ENCODE measurements around the gene RASGRP1. TPM values are rescaled to one million over a fixed set of nuclear protein-coding genes. Genes with fewer than 3 reads are reported as not detected.

RASGRP1 gene
- total RNA-seq, 2 donors from 2014 or later = 0.60 to 0.67 TPM

DNA sequence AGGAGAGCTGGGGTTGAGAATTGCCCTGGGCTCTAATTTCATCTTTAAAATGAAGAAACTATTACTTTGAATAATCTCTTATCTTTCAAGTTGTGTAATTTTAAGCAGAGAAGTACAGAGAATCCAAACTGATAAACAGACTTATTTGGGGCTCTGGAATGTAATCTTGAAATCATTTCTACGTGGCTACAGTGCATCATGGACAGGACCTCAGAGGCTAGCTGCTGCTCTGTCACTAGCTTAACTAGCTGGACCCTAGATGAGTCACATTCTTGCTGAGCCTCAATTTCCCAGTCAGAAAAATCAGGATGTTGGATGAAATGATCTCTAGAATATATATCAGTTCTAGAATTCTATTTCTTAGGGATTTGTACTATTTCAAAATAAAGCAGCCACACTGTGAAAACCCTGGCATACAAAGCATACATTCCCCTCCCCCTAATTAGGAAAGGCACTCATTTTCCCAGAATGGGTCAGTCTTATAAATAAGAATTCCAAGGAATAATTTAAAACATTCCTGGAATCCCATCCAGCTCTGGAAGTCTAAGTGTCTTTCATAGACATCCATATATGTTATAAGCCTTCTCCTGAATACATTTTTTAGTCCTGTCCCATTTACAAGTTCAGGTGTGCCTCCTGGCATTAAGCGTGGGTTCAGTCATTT lies 47.2 kb downstream of the RASGRP1 start:
- DNase-seq (ENCODE audit: low spot score) = no peak

DNA sequence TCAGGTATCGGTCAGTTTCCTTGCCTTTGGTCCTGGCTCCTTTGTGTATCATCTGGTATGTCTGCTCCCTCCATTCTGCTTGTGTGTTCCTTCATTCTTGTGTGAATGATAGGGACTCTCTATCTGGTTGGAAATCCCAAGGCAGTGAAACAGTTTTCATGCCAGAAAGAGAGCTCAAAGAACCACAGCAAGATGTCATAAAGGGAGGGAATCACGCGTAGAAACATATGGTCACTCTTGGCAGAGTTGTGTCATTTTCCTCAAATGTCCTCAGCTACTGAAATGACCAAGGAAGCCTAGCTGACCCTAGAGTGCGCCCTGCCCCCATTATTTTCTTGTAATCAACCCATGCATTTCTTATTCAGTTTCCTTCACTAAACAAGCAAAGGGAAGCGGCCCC lies 48.0 kb downstream of the RASGRP1 start:
- intact Hi-C loops (cut with DNase I) = no loop called here
- DNase-seq (ENCODE audit: low spot score) = no peak

More for the DNA sequence above, 47.2 kb downstream of the RASGRP1 start:
- intact Hi-C loops (cut with DNase I) = no loop called here

DNA sequence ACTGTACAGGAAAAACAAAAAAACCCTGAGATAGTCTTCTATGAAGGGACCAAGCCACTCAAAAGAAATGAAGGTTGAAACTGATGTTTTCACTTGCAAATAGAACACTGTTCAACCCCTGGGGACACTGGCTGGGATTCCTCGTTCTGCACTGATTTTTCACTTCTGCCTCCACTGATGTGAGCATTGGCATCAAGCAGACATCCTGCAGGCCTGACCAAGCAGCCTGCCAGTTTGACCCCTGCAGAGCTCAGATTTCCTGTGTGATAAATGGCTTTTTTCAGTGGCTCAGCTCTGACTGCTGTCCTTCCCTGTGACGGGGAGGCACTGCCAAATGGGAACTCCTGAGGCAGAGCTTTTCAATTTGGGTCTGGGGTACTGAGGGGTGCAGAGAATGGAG lies 50.0 kb downstream of the RASGRP1 start:
- intact Hi-C loops (cut with DNase I) = no loop called here
- no peak for DNase-seq (ENCODE audit: low spot score)

DNA sequence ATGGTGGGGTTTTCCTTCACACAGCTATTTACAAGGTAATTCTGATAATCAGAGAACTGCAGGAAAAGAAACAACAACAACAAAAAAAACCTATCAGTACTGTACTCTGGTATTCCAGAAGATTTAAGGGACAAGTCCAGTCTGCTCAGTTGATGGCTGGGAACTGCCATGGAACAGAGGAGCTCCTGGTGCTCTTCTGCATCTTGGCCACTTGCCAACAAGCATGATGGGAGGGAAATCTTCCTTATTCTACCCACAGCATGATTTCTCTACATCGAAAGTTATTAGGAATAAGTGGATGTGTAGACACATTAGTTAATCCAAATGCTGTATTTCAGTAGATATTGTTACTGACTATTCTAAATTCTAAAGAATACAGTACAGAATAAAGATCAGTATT lies 51.7 kb downstream of the RASGRP1 start:
- intact Hi-C loops (cut with DNase I) = no loop called here
- no peak for DNase-seq (ENCODE audit: low spot score)

DNA sequence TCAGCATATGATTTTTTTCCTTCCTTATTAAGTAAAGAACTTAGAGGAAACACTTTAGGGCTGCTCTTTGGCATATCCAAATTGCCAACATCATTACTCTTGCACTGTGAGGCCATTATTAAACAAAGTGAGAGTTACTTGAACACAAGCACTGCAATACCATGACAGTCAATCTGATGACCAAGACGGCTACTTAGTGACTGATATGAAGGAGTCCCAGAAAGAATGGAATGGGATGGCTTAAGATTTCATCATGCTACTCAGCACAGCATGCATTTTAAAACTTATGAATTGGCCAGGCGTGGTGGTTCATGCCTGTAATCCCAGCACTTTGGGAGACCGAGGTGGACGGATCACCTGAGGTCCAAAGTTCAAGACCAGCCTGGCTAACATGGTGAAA lies 55.5 kb downstream of the RASGRP1 start:
- intact Hi-C loops (cut with DNase I) = no loop called here
- no peak for DNase-seq (ENCODE audit: low spot score)

DNA sequence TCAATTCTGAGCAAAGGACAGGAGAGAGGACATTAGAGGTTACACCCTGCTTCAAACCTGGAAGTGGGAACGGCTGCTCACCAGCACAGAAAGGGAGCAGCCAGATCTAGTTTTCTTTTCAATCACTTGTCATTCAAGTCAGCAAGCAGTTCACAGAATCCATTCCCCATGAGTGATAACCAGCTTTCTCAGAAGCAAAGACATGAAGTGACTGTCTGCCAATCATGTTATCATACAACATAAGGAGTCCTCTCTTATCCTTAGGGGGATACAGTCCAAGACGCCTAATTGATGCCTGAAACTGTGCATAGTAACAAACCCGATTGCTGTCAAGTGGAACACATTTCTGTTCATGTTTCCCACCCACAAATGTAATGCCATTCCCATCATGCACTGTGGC lies 56.0 kb downstream of the RASGRP1 start:
- no peak for DNase-seq (ENCODE audit: low spot score)
- intact Hi-C loops (cut with DNase I) = no loop called here

DNA sequence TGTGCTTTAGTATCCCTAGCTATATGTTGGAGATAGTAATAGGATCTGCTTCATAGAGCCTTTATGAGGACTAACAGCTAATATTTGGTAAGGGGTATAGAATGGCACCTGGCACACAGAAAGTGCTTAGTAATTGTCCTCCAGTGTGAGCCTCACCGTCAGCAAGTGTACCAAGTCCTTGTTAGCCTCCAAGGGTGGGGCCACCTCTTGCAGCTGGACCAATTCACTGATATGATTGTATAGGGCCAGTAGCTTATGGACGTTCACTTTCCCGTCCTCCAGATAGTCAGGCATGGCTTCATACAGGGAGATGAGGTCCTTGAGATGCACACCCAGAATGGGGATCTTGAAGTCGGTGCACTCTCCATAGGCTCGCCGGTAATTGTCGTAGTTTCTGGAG lies 57.0 kb downstream of the RASGRP1 start:
- intact Hi-C loops (cut with DNase I) = no loop called here
- no peak for DNase-seq (ENCODE audit: low spot score)

DNA sequence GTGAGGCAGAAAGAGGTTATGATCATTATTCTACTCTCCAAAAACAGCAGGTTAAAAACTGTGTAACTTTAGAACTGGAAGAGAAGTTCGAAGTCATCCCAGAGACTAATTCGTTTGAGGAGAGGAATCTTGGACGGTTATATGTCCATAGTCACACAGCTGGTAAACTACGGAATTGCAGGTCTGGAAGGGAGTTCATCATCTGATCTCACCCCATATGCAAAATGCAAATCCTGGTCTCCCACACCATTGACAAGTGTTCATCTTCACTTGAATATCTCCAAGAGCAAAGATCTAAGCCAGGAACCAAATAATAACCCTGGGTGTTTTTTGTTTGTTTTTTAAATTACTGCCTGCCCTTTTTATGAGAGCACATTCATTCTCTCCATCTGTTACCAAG lies 57.6 kb downstream of the RASGRP1 start:
- intact Hi-C loops (cut with DNase I) = no loop called here
- no peak for DNase-seq (ENCODE audit: low spot score)

DNA sequence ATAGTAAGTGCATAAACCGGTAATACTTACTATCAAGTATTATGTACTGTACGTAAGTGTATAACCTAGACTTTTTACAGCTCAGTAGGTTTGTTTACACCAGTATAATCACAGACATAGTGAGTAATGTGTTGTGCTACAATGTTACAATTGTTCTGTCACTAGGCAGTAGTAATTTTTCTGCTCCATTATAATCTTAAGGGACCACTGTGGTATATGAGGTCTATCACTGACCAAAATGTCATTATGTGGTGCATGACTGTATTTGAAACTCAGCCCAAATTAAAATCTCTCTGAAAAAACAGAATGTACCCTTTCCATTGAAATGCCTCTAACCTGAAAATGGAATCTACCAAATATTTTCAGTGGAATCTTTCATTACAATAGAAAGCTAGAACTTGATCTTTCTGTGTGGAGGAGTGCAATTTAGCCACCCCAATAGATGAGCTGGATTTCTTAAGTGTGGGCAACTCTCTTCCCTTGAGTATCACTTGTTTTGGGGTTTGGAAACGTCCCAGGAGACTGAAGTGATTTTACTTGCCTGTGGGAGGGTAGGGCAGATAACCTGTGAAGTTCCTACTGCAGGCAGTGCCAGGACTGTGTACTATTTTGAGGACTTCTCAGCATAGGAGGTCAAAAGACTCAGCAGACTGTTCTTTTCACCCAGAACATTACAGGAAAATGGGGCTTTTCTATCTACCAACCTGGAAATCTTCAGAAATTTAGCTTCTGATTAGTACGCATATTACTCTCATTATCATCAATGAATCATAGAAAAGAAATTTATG lies 59.7 kb downstream of the RASGRP1 start:
- intact Hi-C loops (cut with DNase I) = no loop called here
- no peak for DNase-seq (ENCODE audit: low spot score)

DNA sequence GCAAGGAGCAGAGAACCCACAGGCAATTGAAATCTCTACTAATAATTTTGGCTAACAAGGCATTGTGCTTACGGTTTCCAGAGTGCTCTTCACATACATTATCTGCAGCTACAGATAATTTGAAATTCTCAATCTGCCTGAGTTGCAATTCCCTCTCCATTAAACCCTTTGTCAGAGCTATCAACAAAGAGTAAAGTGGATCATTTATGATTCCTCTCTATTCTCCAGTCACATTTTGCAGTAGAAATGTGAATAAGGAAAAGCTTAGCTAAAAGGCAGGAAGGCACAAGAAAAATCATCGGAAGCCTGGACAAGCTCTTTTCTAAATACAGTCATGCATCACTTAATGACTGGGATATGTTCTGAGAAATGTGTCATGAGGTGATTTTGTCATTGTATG lies 61.1 kb downstream of the RASGRP1 start:
- DNase-seq (ENCODE audit: low spot score) = no peak
- intact Hi-C loops (cut with DNase I) = no loop called here

DNA sequence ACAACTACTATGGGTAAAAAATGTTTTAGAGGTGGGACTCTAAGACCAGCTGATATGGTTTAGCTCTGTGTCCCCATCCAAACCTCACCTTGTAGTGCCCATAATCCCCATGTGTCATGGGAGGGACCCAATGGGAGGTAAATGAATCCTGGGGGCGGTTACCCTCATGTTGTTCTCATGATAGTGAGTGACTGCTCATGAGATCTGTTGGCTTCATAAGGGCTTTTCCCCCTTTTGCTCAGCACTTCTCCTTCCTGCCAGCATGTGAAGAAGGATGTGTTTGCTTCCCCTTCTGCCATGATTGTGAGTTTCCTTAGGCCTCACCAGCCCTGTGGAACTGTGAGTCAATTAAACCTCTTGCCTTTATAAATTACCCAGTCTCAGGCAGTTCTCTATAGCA lies 65.0 kb downstream of the RASGRP1 start:
- intact Hi-C loops (cut with DNase I) = loop anchor here in 1 of 2 donors (10.0 kb wide), 1 partner anchor 745 kb away; no protein-coding TSS in a partner anchor

DNA sequence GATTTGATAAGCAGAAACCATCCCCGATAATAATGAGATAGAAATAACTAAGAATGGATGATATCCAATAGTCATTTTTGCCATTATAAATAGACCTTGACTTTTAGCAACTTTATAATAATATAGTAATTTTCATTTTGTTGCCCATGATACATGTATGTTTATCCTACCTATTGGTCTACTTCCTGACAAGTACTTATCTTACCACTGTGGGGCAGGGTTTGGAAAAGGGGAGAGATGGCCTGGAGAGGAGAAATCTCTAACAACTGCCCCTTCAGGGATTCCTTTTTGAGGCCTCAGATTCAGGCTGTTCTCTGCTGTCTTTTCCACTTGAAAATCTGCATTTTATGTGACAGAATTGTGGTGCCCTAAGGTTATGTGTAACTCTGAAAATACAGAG lies 68.5 kb downstream of the RASGRP1 start:
- intact Hi-C loops (cut with DNase I) = loop anchor here in 1 of 2 donors (10.0 kb wide), 1 partner anchor 741 kb away; no protein-coding TSS in a partner anchor
- DNase-seq (ENCODE audit: low spot score) = no peak

More for the DNA sequence above, 65.0 kb downstream of the RASGRP1 start:
- DNase-seq (ENCODE audit: low spot score) = no peak

DNA sequence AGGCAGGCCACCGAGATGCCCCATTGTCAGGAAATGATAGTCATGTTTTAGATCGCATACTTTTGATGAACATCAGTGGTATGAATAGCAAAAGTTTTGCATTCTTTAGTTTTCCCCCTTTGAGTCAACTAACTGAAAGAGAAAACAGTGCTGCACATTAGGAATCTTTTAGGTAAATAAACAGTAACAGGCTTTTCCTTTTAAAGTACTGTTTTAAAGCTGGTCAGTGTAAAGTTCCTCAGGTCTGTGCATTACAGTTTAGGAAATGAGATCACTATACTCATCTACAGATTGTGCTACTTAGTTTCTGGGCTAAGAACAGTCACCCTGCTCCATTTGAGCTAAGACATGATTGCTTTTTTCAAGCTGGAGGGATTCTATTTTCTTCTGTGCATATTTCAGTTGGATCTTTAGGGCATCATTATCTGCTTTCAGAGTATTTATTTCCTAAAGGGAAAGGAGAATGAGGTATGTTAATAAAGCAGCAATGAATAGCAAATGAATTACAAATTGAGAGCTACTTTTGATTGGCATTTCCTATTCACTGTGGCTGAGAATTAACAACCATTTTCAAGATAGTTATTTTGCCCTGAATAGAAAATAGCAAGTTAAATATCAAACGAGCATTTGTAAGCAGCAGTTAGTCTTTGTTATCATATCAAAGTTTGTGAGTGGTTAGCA lies 74.2 kb downstream of the RASGRP1 start:
- no peak for DNase-seq (ENCODE audit: low spot score)
- intact Hi-C loops (cut with DNase I) = loop anchor here in 1 of 2 donors (10.0 kb wide), 1 partner anchor 736 kb away; no protein-coding TSS in a partner anchor

DNA sequence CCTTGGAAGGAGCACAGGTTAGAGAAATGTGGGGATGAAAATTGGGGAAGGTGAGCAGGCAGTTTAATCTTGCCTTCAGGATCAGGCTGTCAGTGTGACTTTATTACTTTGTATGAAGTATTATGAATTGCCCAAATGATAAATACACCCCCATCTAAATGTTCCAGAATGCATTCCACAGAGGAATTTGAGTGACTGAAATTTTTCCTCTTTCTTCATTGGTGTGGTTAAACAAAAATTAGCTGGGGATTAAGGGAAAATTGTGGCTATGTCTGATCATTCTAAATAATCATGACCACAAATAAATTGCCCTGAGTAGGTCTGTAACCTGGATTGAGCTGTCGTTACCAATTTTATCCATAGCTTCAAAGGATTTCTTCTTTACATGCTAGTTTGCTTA lies 77.2 kb downstream of the RASGRP1 start:
- DNase-seq (ENCODE audit: low spot score) = no peak
- intact Hi-C loops (cut with DNase I) = no loop called here

DNA sequence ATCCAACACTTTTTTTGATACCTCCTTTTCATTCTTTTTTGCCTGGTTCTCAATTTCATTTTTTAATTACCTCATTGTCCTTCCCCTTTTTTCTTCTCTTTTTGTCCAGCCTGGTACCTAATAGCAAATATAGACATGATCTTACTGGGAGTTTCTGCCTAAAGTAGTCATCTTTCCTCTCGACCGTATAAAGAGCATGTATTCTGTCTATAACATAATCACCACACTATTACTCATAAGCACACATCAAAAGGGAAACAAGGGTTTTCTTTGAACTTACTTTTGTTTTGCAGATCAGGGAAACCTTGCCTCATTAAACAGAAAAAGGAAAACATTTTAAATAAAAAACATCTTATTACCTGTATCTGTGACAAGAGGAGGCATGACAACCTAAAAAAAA lies 77.7 kb downstream of the RASGRP1 start:
- intact Hi-C loops (cut with DNase I) = no loop called here

DNA sequence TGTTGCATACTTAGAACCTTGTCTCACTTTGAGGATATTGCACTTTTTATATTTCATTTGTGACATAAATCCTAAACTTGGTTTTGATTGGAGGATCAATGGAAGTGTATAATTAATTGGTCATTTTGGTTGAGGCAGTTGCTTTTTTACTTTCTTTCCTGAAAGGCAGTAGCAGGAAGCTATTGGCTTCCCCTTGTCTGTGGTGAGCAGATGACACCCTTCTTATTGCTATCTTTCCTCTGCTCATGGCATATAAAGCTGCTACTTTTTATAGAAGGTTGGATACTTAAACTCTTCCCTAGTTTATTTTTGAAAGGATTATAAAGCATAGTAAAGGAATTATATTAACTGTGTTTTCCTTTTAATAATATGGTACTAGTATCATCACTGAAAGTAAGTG lies 82.0 kb downstream of the RASGRP1 start:
- intact Hi-C loops (cut with DNase I) = loop anchor here in 1 of 2 donors (5.0 kb wide), 1 partner anchor 385 kb away; no protein-coding TSS in a partner anchor
- no peak for DNase-seq (ENCODE audit: low spot score)

More for the DNA sequence above, 77.7 kb downstream of the RASGRP1 start:
- no peak for DNase-seq (ENCODE audit: low spot score)

DNA sequence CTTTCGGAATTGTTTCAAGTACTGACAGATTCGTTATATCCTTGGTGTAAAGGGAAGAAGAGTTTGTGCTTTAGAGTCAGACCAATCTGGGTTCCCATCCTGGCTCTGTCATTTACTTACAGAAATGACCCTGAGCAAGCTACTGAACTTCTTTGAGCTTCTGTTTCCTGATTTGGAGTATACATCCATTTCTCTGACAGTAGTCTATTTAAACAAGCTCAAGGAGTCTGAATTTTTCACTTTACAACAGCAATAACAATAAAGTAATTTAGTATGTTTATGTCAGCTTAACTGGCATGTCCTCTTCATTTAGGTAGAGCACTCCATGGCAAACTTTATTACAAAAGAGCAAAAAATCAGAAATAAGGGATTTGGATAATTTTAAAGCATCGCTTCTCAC lies 82.9 kb downstream of the RASGRP1 start:
- no peak for DNase-seq (ENCODE audit: low spot score)
- intact Hi-C loops (cut with DNase I) = loop anchor here in 1 of 2 donors (5.0 kb wide), 1 partner anchor 386 kb away; no protein-coding TSS in a partner anchor

DNA sequence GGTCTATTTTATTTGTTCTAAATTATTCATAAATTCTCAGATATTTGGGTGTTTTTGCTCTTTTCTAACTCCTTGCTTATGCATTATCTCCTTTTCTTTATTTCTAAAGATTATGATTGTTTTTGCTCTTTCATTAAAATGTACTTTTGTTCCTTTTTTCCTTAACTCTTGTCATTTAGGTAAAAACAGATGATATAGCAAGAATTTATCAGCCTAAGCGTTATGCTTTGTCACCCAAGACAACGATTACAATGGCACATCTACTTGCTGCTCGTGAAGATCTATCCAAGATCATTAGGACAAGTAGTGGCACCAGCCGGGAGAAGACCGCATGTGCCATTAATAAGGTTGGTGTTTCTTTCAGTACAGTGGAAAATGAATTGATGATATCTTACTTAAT lies 83.5 kb downstream of the RASGRP1 start:
- intact Hi-C loops (cut with DNase I) = loop anchor here in 1 of 2 donors (5.0 kb wide), 1 partner anchor 386 kb away; no protein-coding TSS in a partner anchor
- DNase-seq (ENCODE audit: low spot score) = no peak

DNA sequence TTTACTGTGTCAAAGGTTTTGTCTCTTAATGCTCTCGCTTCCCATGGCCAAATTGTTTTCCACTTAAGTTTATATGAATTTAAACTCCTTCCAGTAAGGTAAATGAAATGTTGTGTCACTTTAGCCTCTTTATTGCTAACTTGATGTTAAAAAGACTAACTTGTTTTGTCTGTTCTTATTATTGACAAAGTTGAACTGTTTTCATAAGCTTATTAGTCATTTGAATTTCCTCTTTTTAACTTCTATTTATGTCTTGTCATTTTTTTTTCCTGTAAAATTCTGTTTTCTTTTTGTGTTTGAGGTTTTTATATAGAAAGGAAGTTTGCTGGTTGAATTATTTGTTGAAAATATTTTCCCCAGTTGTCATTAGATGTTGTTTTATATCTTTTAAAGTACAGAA lies 84.9 kb downstream of the RASGRP1 start:
- intact Hi-C loops (cut with DNase I) = loop anchor here (5.0 to 10.0 kb wide), 2 partner anchors 205 to 388 kb away; no protein-coding TSS in a partner anchor

DNA sequence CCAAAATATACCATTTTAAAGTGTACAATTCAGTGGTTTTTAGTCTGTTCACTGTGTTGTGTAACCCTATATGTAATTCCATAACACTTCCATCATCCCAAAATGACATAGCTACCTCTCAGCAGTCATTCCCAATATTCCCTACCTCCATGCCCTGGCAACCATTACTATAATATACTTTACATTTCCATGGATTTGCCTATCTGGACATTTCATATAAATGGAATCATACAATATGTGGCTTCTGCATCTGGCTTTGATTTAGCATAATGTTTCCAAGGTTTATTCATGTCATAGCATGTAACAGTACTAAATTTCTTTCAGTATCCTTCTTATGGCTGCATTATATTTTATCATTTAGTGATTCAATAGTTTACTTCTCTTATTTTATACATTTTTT lies 85.3 kb downstream of the RASGRP1 start:
- intact Hi-C loops (cut with DNase I) = loop anchor here in 1 of 2 donors (10.0 kb wide), 1 partner anchor 206 kb away; no protein-coding TSS in a partner anchor

More for the DNA sequence above, 84.9 kb downstream of the RASGRP1 start:
- DNase-seq (ENCODE audit: low spot score) = no peak

More for the DNA sequence above, 85.3 kb downstream of the RASGRP1 start:
- DNase-seq (ENCODE audit: low spot score) = no peak

All from posterior vena cava (tissue), 2 donors.